OCI-LY3 (cell line): Measurements from ENCODE around the gene MLXIP.

Experiments used
- H2AFZ ChIP-seq: fragments of 200-600, 300-600 bp; shearing (Covaris generic); 2 replicates; pipeline ENCODE4 v1.6.0; 2014; ENCODE audit warnings: antibody characterized with exemption, low read depth, low read length
- H3K27ac ChIP-seq: fragments of 200-600, 300-600 bp; sonication (generic); 2 replicates; pipeline ENCODE4 v1.5.1; 2014; ENCODE audit warnings: mild to moderate bottlenecking, low read length, moderate library complexity, mixed read lengths
- H3K27me3 ChIP-seq: fragments of 200-600, 300-600 bp; sonication (generic); 2 replicates; pipeline ENCODE4 v1.6.1; 2014; ENCODE audit warnings: low read depth, low read length, mixed read lengths
- H3K36me3 ChIP-seq: fragments of 200-600, 300-600 bp; sonication (generic); replicated peaks from 2 replicates; pipeline ENCODE3; 2014; ENCODE audit warnings: low read depth, low read length, mixed read lengths
- H3K4me1 ChIP-seq: fragments of 300-600, 200-600 bp; sonication (generic); 2 replicates; pipeline ENCODE4 v1.6.1; 2014; ENCODE audit warnings: low read length, mixed read lengths
- H3K4me2 ChIP-seq: fragments of 200-600, 300-600 bp; sonication (generic); 2 replicates; pipeline ENCODE4 v1.6.1; 2014; ENCODE audit warnings: low read length, mixed read lengths
- H3K4me3 ChIP-seq: fragments of 300-600, 200-600 bp; sonication (generic); 2 replicates; pipeline ENCODE4 v1.5.1; 2014; ENCODE audit warnings: antibody characterized with exemption, mild to moderate bottlenecking, low read length, moderate library complexity
- H3K79me2 ChIP-seq: fragments of 300-600, 200-600 bp; shearing (Covaris generic); 2 replicates; pipeline ENCODE4 v1.6.1; 2014; ENCODE audit warnings: mild to moderate bottlenecking, low read length, mixed read lengths
- H3K9ac ChIP-seq: fragments of 300-600, 200-600 bp; shearing (Covaris generic); 2 replicates; pipeline ENCODE4 v1.6.0; 2014; ENCODE audit warnings: mild to moderate bottlenecking, low read length, moderate library complexity
- H3K9me3 ChIP-seq: fragments of 200-600, 300-600 bp; shearing (Covaris generic); 2 replicates; pipeline ENCODE4 v1.6.1; 2014; ENCODE audit warnings: low read length, mixed read lengths; ENCODE audit not compliant: insufficient read depth
- H4K20me1 ChIP-seq: fragments of 200-600, 300-600 bp; sonication (generic); 2 replicates; pipeline ENCODE4 v1.6.1; 2016; ENCODE audit warnings: low read length, mixed read lengths; ENCODE audit not compliant: insufficient read depth
- CTCF ChIP-seq: fragments of 200-600, 300-600 bp; sonication (generic); IDR thresholded peaks from 2 replicates; pipeline ENCODE4 v1.5.1; 2014; ENCODE audit warnings: antibody characterized with exemption, low read length, low read depth
- EZH2phosphoT487 ChIP-seq: fragments of 200-600 bp; shearing (Covaris generic); IDR thresholded peaks from 2 replicates; pipeline ENCODE4 v1.6.1; 2018; ENCODE audit warnings: antibody characterized with exemption, mixed run types, low read depth

Gene MLXIP

GRCh38 chr12:122144885-122145284, 66.3 kb downstream of the MLXIP start:
- no peaks in the 10 kb centered on the region for H4K20me1 ChIP-seq
- TF ChIP-seq CTCF (no peak), EZH2phosphoT487 (no peak)
- H3K27me3 ChIP-seq: no peaks in the 10 kb centered on the region

GRCh38 chr12:122145505-122146330, 67.2 kb downstream of the MLXIP start:
- Histone ChIP-seq H3K4me3 (no peak overlapping the region), H3K9me3 (no peaks in the 10 kb centered on the region), H3K36me3 (peaks cover 9% of the 10 kb centered on the region), H3K4me2 (no peak overlapping the region), H3K79me2 (no peaks in the 10 kb centered on the region), H2AFZ (no peak overlapping the region), H3K27ac (no peak overlapping the region), H3K9ac (no peak overlapping the region), H3K27me3 (no peaks in the 10 kb centered on the region), H3K4me1 (no peaks in the 10 kb centered on the region), H4K20me1 (no peaks in the 10 kb centered on the region)
- TF ChIP-seq EZH2phosphoT487 (no peak), CTCF (no peak)

More at GRCh38 chr12:122144885-122145284, 66.3 kb downstream of the MLXIP start:
- no peaks in the 10 kb centered on the region for H3K9me3 ChIP-seq
- no peak overlapping the region for H2AFZ ChIP-seq
- H3K36me3 ChIP-seq: peaks cover 9% of the 10 kb centered on the region
- no peak overlapping the region for H3K4me2 ChIP-seq
- no peak overlapping the region for H3K9ac ChIP-seq
- no peak overlapping the region for H3K27ac ChIP-seq
- no peak overlapping the region for H3K4me3 ChIP-seq
- no peaks in the 10 kb centered on the region for H3K79me2 ChIP-seq
- H3K4me1 ChIP-seq: no peaks in the 10 kb centered on the region

GRCh38 chr12:122147514-122148290, 69.1 kb downstream of the MLXIP start:
- Histone ChIP-seq H3K27ac (no peak overlapping the region), H4K20me1 (no peaks in the 10 kb centered on the region), H3K27me3 (no peaks in the 10 kb centered on the region), H3K4me3 (no peak overlapping the region), H2AFZ (no peak overlapping the region), H3K36me3 (peaks cover under 1% of the 10 kb centered on the region), H3K4me2 (no peak overlapping the region), H3K9me3 (no peaks in the 10 kb centered on the region), H3K9ac (no peak overlapping the region), H3K79me2 (no peaks in the 10 kb centered on the region), H3K4me1 (no peaks in the 10 kb centered on the region)
- TF ChIP-seq CTCF: no peak
- TF ChIP-seq EZH2phosphoT487: no peak

GRCh38 chr12:122148657-122149056, 70.1 kb downstream of the MLXIP start:
- no peak overlapping the region for H3K4me2 ChIP-seq

More at GRCh38 chr12:122148657-122149056, 70.1 kb downstream of the MLXIP start:
- Histone ChIP-seq H3K79me2 (no peaks in the 10 kb centered on the region), H3K9me3 (no peaks in the 10 kb centered on the region), H3K4me3 (no peak overlapping the region), H3K27ac (no peak overlapping the region), H3K9ac (no peak overlapping the region), H3K36me3 (no peaks in the 10 kb centered on the region), H3K4me1 (no peaks in the 10 kb centered on the region), H2AFZ (no peak overlapping the region), H3K27me3 (no peaks in the 10 kb centered on the region), H4K20me1 (no peaks in the 10 kb centered on the region)
- no peak for TF ChIP-seq CTCF
- no peak for TF ChIP-seq EZH2phosphoT487
